ENCODE results near the gene ZDHHC3. TPM values are rescaled to one million over a fixed set of nuclear protein-coding genes. Genes with fewer than 3 reads are reported as not detected.

The ZDHHC3 gene
- total RNA-seq, 1 experiment from 2014 or later, result 49.5 TPM

GRCh38 chr3:44886561-44886960 is 89.4 kb downstream of the ZDHHC3 start:
- no peak overlapping the region for H3K4me3 ChIP-seq (ENCODE audit: low read depth in 2 of 2, low read length in 2 of 2)
- ATAC-seq (peak; percentile 74), DNase-seq (ENCODE audit: low read depth, low spot score) (peak; percentile 73)
- no peaks in the 10 kb centered on the region for H3K9me3 ChIP-seq (ENCODE audit: control insufficient read depth, insufficient read depth, low read depth, low read length)
- H3K27me3 ChIP-seq (ENCODE audit: control insufficient read depth, insufficient read depth, low read length), result no peaks in the 10 kb centered on the region
- TF ChIP-seq TCF7L2 (IDR thresholded peaks at IDR 0.05; ENCODE audit: low read depth, low read length) (no peak), POLR2AphosphoS5 (IDR thresholded peaks at IDR 0.05; ENCODE audit: low read depth, low read length) (no peak), SIN3A (IDR thresholded peaks at IDR 0.05; ENCODE audit: borderline replicate concordance, insufficient read depth, low read depth, low read length) (no peak)
- TF ChIP-seq, protein P1, sequence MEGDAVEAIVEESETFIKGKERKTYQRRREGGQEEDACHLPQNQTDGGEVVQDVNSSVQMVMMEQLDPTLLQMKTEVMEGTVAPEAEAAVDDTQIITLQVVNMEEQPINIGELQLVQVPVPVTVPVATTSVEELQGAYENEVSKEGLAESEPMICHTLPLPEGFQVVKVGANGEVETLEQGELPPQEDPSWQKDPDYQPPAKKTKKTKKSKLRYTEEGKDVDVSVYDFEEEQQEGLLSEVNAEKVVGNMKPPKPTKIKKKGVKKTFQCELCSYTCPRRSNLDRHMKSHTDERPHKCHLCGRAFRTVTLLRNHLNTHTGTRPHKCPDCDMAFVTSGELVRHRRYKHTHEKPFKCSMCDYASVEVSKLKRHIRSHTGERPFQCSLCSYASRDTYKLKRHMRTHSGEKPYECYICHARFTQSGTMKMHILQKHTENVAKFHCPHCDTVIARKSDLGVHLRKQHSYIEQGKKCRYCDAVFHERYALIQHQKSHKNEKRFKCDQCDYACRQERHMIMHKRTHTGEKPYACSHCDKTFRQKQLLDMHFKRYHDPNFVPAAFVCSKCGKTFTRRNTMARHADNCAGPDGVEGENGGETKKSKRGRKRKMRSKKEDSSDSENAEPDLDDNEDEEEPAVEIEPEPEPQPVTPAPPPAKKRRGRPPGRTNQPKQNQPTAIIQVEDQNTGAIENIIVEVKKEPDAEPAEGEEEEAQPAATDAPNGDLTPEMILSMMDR (IDR thresholded peaks at IDR 0.05), result no peak
- H3K36me3 ChIP-seq (ENCODE audit: control insufficient read depth, insufficient read depth, low read length), result no peaks in the 10 kb centered on the region
- POLR2A ChIA-PET, result no interaction called here
- no peak overlapping the region for H3K27ac ChIP-seq (ENCODE audit: low read length)
- in situ Hi-C loops (cut with HindIII; ENCODE audit: low pct_unique_long_range_greater_than_20kb, low sequenced_read_pairs), result no loop called here
- CTCF ChIA-PET, result no interaction called here
- no TSS peak for BruUV-seq (replicated peaks)
- peaks cover 8% of the 10 kb centered on the region; the same call in 1 of the 2 replicates for H3K4me1 ChIP-seq (ENCODE audit: control insufficient read depth, insufficient read depth, low read length)
- intact Hi-C loops (cut with micrococcal nuclease; ENCODE audit: unreplicated experiment), result no loop called here

DNA sequence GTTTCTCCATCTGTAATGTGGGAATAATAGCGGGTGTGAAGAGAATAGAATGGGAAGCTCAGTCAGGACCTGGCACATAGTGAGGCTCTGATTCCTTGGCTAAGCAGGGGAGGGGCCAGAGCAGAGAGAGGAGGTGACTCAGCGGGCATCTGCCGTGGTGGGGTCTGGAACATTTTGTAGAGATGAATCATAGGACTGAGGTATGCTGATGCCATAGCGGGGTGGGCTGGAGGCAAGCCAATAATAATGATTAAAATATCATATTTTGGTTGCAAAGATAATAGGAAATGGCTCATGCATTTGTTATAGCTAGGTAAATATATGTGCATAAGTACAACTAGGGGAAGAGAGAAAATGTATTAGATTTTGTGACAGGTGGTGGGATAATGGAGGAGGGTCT is 90.4 kb downstream of the ZDHHC3 start:
- H3K36me3 ChIP-seq (ENCODE audit: control insufficient read depth, insufficient read depth, low read length), result no peaks in the 10 kb centered on the region
- H3K9me3 ChIP-seq (ENCODE audit: control insufficient read depth, insufficient read depth, low read depth, low read length), result no peaks in the 10 kb centered on the region
- BruUV-seq (replicated peaks), result no TSS peak
- POLR2A ChIA-PET, result no interaction called here
- ATAC-seq (peak; percentile 89), DNase-seq (ENCODE audit: low read depth, low spot score) (peak; percentile 86)
- intact Hi-C loops (cut with micrococcal nuclease; ENCODE audit: unreplicated experiment) (no loop called here), in situ Hi-C loops (cut with HindIII; ENCODE audit: low pct_unique_long_range_greater_than_20kb, low sequenced_read_pairs) (no loop called here)
- no peaks in the 10 kb centered on the region for H3K27me3 ChIP-seq (ENCODE audit: control insufficient read depth, insufficient read depth, low read length)
- CTCF ChIA-PET, result no interaction called here
- TF ChIP-seq POLR2AphosphoS5 (IDR thresholded peaks at IDR 0.05; ENCODE audit: low read depth, low read length) (no peak), SIN3A (IDR thresholded peaks at IDR 0.05; ENCODE audit: borderline replicate concordance, insufficient read depth, low read depth, low read length) (no peak), TCF7L2 (IDR thresholded peaks at IDR 0.05; ENCODE audit: low read depth, low read length) (no peak)
- TF ChIP-seq, protein P1 (IDR thresholded peaks at IDR 0.05), result no peak
- TF ChIP-seq, protein P2, sequence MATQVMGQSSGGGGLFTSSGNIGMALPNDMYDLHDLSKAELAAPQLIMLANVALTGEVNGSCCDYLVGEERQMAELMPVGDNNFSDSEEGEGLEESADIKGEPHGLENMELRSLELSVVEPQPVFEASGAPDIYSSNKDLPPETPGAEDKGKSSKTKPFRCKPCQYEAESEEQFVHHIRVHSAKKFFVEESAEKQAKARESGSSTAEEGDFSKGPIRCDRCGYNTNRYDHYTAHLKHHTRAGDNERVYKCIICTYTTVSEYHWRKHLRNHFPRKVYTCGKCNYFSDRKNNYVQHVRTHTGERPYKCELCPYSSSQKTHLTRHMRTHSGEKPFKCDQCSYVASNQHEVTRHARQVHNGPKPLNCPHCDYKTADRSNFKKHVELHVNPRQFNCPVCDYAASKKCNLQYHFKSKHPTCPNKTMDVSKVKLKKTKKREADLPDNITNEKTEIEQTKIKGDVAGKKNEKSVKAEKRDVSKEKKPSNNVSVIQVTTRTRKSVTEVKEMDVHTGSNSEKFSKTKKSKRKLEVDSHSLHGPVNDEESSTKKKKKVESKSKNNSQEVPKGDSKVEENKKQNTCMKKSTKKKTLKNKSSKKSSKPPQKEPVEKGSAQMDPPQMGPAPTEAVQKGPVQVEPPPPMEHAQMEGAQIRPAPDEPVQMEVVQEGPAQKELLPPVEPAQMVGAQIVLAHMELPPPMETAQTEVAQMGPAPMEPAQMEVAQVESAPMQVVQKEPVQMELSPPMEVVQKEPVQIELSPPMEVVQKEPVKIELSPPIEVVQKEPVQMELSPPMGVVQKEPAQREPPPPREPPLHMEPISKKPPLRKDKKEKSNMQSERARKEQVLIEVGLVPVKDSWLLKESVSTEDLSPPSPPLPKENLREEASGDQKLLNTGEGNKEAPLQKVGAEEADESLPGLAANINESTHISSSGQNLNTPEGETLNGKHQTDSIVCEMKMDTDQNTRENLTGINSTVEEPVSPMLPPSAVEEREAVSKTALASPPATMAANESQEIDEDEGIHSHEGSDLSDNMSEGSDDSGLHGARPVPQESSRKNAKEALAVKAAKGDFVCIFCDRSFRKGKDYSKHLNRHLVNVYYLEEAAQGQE (IDR thresholded peaks at IDR 0.05; ENCODE audit: insufficient read depth in 1 of 2, low read depth in 2 of 2, low read length in 1 of 2), result no peak
- H3K4me1 ChIP-seq (ENCODE audit: control insufficient read depth, insufficient read depth, low read length), result peaks cover 8% of the 10 kb centered on the region; the same call in 1 of the 2 replicates
- H3K27ac ChIP-seq (ENCODE audit: low read length), result peak overlapping the region; percentile 49; the same call in 1 of the 2 replicates
- H3K4me3 ChIP-seq (ENCODE audit: low read depth in 2 of 2, low read length in 2 of 2), result no peak overlapping the region
